Neural cell (in vitro differentiated cells): ENCODE data around the gene IP6K1. TPM values are rescaled to one million over a fixed set of nuclear protein-coding genes. Genes with fewer than 3 reads are reported as not detected.

Source experiments
- H2AFZ ChIP-seq: fragments of 200-600, 300-800 bp; sonication (generic), shearing (Covaris generic); 2 replicates; pipeline ENCODE4 v1.6.0; 2014; ENCODE audit warnings: low read depth, mild to moderate bottlenecking, antibody characterized with exemption, low read length, moderate library complexity
- H3F3A ChIP-seq: fragments of 200-600 bp; shearing (Covaris generic); 2 replicates; pipeline ENCODE4 v1.6.1; 2016; ENCODE audit warnings: mild to moderate bottlenecking, moderate library complexity, mixed read lengths, antibody characterized with exemption, low read length; ENCODE audit not compliant: insufficient read depth, poor library complexity, severe bottlenecking
- H3K27ac ChIP-seq: fragments of 200-600, 300-800 bp; sonication (generic), shearing (Covaris generic); 2 replicates; pipeline ENCODE4 v1.5.1; 2014; ENCODE audit warnings: mild to moderate bottlenecking, low read length, moderate library complexity
- H3K27me3 ChIP-seq: fragments of 300-800, 200-600 bp; sonication (generic), shearing (Covaris generic); 2 replicates; pipeline ENCODE4 v1.6.0; 2014; ENCODE audit warnings: mild to moderate bottlenecking, low read depth, low read length, moderate library complexity; ENCODE audit not compliant: insufficient read depth
- H3K36me3 ChIP-seq: fragments of 300-800, 200-600 bp; sonication (generic), shearing (Covaris generic); 2 replicates; pipeline ENCODE4 v1.5.1; 2014; ENCODE audit warnings: mild to moderate bottlenecking, antibody characterized with exemption, low read length, moderate library complexity; ENCODE audit not compliant: insufficient read depth
- H3K4me2 ChIP-seq: fragments of 300-800, 200-600 bp; sonication (generic), shearing (Covaris generic); 2 replicates; pipeline ENCODE4 v1.6.0; 2014; ENCODE audit warnings: mild to moderate bottlenecking, low read length
- H3K4me3 ChIP-seq: fragments of 300-800, 200-600 bp; sonication (generic), shearing (Covaris generic); 2 replicates; pipeline ENCODE4 v1.5.1; 2014; ENCODE audit warnings: mild to moderate bottlenecking, low read length, moderate library complexity
- H3K79me2 ChIP-seq: fragments of 200-600 bp; shearing (Covaris generic); replicated peaks from 2 replicates; pipeline ENCODE4 v1.6.0; 2014; ENCODE audit warnings: mild to moderate bottlenecking, low read length, moderate library complexity; ENCODE audit not compliant: insufficient read depth
- H3K9ac ChIP-seq: fragments of 300-800, 200-600 bp; sonication (generic), shearing (Covaris generic); 2 replicates; pipeline ENCODE4 v1.6.1; 2016; ENCODE audit warnings: mild to moderate bottlenecking, low read length, mixed read lengths
- H3K9me2 ChIP-seq: fragments of 200-600 bp; shearing (Covaris generic); 2 replicates; pipeline ENCODE4 v1.6.1; 2016; ENCODE audit warnings: mild to moderate bottlenecking, low read length, mixed read lengths; ENCODE audit not compliant: insufficient read depth
- H3K9me3 ChIP-seq: fragments of 200-600, 300-800 bp; sonication (generic), shearing (Covaris generic); 2 replicates; pipeline ENCODE4 v1.6.1; 2016; ENCODE audit warnings: mild to moderate bottlenecking, mixed run types, low read length, moderate library complexity, mixed read lengths
- H4K20me1 ChIP-seq: fragments of 200-600 bp; shearing (Covaris generic); 2 replicates; pipeline ENCODE4 v1.6.1; 2016; ENCODE audit warnings: mild to moderate bottlenecking, mixed run types; ENCODE audit not compliant: insufficient read depth
- EZH2 ChIP-seq: fragments of 200-600, 300-800 bp; shearing (Covaris generic), sonication (generic); IDR thresholded peaks from 2 replicates; pipeline ENCODE4 v1.6.1; 2014; ENCODE audit warnings: antibody characterized with exemption, low read length, borderline replicate concordance, mild to moderate bottlenecking; ENCODE audit not compliant: insufficient read depth, poor library complexity, severe bottlenecking
- MXI1 ChIP-seq: fragments of 450-650 bp; conservative IDR thresholded peaks from 2 replicates; pipeline ENCODE4 v1.6.1; 2014; ENCODE audit warnings: antibody characterized with exemption, mild to moderate bottlenecking; ENCODE audit not compliant: poor library complexity, severe bottlenecking
- RAD21 ChIP-seq: fragments of 450-650 bp; conservative IDR thresholded peaks from 2 replicates; pipeline ENCODE4 v1.6.1; 2014; ENCODE audit warnings: antibody characterized with exemption, mild to moderate bottlenecking, moderate library complexity
- SMC3 ChIP-seq: fragments of 450-650 bp; conservative IDR thresholded peaks from 2 replicates; pipeline ENCODE4 v1.6.1; 2014; ENCODE audit warnings: antibody characterized with exemption, mild to moderate bottlenecking, moderate library complexity; ENCODE audit not compliant: poor library complexity
- TAF1 ChIP-seq: IDR thresholded peaks from 2 replicates; pipeline ENCODE4 v1.6.1; 2012; ENCODE audit warnings: low read depth
- polyA plus RNA-seq: library from polyadenylated mRNA; depleted of rRNA; stranded (reverse); fragments of >200 nt; gene quantifications from 2 replicates; pipeline ENCODE4 v1.2.3, GENCODE V29; 2014
- small RNA-seq, 3 experiments: library from RNA; depleted of rRNA; stranded (forward); fragments of <200 nt; gene quantifications; one replicate each; pipeline ENCODE3, GENCODE V24; 2012
- TF ChIP-seq, protein P1 (sequence below): IDR thresholded peaks from 2 replicates; pipeline ENCODE4 v1.6.1; 2012; ENCODE audit warnings: borderline replicate concordance

IP6K1 gene
- polyA plus RNA-seq, 1 donor from 2014 or later, result 52.7 TPM

DNA sequence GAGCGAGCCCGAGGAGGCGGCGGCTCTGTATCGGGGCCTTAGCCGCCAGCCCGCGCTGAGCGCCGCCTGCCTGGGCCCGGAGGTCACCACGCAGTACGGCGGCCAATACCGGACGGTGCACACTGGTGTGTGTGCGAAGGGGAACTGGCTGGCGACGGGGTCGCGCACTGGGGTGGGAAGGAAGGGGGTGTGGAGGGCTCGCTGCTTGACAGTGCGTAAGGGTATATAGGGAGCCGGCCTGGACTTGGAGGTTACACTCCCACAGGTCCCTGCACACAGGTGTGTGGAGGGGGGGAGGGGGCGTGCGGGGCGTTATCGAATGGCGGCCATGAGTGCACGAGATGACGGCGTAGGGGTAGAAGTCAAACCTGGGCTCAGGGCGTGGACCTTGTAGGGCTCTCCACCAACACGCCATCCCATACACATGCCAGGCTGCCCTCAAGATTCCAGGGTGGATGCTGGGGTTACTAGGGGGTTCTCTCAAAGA lies 111.8 kb downstream of the IP6K1 start:
- peak overlapping the region; percentile 84 for H3K4me2 ChIP-seq
- H3K9me3 ChIP-seq, result no peaks in the 10 kb centered on the region
- H3K79me2 ChIP-seq, result peaks cover 7% of the 10 kb centered on the region
- H3K36me3 ChIP-seq, result no peaks in the 10 kb centered on the region
- peak overlapping the region; percentile 90 for H3K27ac ChIP-seq
- no peaks in the 10 kb centered on the region for H3K27me3 ChIP-seq
- peak overlapping the region; percentile 33 for H2AFZ ChIP-seq
- no peaks in the 10 kb centered on the region for H3F3A ChIP-seq
- peak overlapping the region; percentile 100 for H3K4me3 ChIP-seq
- H4K20me1 ChIP-seq, result no peaks in the 10 kb centered on the region
- no peaks in the 10 kb centered on the region for H3K9me2 ChIP-seq
- TF ChIP-seq SMC3, result no peak
- no peak for TF ChIP-seq EZH2
- TF ChIP-seq TAF1, result peak; percentile 32
- TF ChIP-seq RAD21, result peak; percentile 28
- TF ChIP-seq, protein P1, sequence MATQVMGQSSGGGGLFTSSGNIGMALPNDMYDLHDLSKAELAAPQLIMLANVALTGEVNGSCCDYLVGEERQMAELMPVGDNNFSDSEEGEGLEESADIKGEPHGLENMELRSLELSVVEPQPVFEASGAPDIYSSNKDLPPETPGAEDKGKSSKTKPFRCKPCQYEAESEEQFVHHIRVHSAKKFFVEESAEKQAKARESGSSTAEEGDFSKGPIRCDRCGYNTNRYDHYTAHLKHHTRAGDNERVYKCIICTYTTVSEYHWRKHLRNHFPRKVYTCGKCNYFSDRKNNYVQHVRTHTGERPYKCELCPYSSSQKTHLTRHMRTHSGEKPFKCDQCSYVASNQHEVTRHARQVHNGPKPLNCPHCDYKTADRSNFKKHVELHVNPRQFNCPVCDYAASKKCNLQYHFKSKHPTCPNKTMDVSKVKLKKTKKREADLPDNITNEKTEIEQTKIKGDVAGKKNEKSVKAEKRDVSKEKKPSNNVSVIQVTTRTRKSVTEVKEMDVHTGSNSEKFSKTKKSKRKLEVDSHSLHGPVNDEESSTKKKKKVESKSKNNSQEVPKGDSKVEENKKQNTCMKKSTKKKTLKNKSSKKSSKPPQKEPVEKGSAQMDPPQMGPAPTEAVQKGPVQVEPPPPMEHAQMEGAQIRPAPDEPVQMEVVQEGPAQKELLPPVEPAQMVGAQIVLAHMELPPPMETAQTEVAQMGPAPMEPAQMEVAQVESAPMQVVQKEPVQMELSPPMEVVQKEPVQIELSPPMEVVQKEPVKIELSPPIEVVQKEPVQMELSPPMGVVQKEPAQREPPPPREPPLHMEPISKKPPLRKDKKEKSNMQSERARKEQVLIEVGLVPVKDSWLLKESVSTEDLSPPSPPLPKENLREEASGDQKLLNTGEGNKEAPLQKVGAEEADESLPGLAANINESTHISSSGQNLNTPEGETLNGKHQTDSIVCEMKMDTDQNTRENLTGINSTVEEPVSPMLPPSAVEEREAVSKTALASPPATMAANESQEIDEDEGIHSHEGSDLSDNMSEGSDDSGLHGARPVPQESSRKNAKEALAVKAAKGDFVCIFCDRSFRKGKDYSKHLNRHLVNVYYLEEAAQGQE, result no peak
- TF ChIP-seq MXI1, result peak; percentile 80
- H3K9ac ChIP-seq, result peak overlapping the region; percentile 88

Small RNA genes lying within 50 kb of the gene (small RNA-seq; reads per million reads assigned to genes)
- gene AMIGO3 (0 reads per million in 3 experiments), gene COX6CP14 (0 reads per million in 3 experiments)

Other genes starting within 250 kb of the IP6K1 start
- 2.0 and 3.0 TPM in 2 replicates for gene BSN, start 232.1 kb downstream of the IP6K1 start, polyA plus RNA-seq
- gene APEH, start 112.2 kb downstream of the IP6K1 start, polyA plus RNA-seq, result 98.4 and 119 TPM in 2 replicates
- 62.5 and 64.0 TPM in 2 replicates for gene MST1, start 97.1 kb downstream of the IP6K1 start, polyA plus RNA-seq
- gene RNF123, start 97.0 kb downstream of the IP6K1 start, polyA plus RNA-seq, result 27.4 and 32.0 TPM in 2 replicates
- 4.0 and 8.0 TPM in 2 replicates for gene AMIGO3, start 66.9 kb downstream of the IP6K1 start, polyA plus RNA-seq
- 20.0 and 20.8 TPM in 2 replicates for gene GMPPB, start 62.6 kb downstream of the IP6K1 start, polyA plus RNA-seq
- not detected in 2 replicates for gene CDHR4, start 13.3 kb upstream of the IP6K1 start, polyA plus RNA-seq
- 1.4 and 1.7 TPM in 2 replicates for gene INKA1, start 16.7 kb upstream of the IP6K1 start, polyA plus RNA-seq
- gene UBA7, start 27.4 kb upstream of the IP6K1 start, polyA plus RNA-seq, result 2.9 and 4.0 TPM in 2 replicates
- gene TRAIP, start 70.0 kb upstream of the IP6K1 start, polyA plus RNA-seq, result 7.5 and 7.6 TPM in 2 replicates
- gene CAMKV, start 83.4 kb upstream of the IP6K1 start, polyA plus RNA-seq, result 293 and 316 TPM in 2 replicates
- gene MST1R, start 117.3 kb upstream of the IP6K1 start, polyA plus RNA-seq, result 2.0 and 4.2 TPM in 2 replicates
- gene MON1A, start 143.3 kb upstream of the IP6K1 start, polyA plus RNA-seq, result 35.4 and 41.3 TPM in 2 replicates
- 177 and 192 TPM in 2 replicates for gene RBM6, start 153.6 kb upstream of the IP6K1 start, polyA plus RNA-seq